NCI-H345 (cell line): ENCODE results near the gene IFI27.
"Not testable (repeated sequence)": the region's sequence is repeated elsewhere in the genome, so short reads cannot be mapped to it uniquely, and the experiment has no call there.

Experiments
- DNase-seq: peaks from one replicate; lab custom pipeline; 2025; lab: John Stamatoyannopoulos, UW

The IFI27 gene

DNA sequence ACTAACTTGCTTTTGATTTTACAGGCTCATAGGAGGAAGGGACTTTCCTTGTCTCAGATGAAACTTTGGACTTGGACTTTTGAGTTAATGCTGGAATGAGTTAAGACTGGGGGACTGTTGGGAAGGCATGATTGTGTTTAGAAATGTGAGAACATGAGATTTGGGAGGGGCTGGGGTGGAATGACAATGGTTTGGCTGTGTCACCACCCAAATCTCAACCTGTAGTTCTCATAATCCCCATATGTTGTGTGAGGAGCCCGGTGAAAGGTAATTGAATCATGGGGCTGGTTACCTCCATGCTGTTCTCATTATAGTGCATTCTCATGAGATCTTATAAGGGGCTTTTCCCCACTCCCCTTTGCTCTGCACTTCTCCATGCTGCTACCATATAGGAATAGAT lies 45.6 kb downstream of the IFI27 start:
- not testable (repeated sequence) for DNase-seq

GRCh38 chr14:94157197-94157596 lies 46.7 kb downstream of the IFI27 start:
- DNase-seq: peak; percentile 40

- DNase-seq: peak; percentile 10
Observed at GRCh38 chr14:94158239-94158883, 47.8 kb downstream of the IFI27 start.

DNA sequence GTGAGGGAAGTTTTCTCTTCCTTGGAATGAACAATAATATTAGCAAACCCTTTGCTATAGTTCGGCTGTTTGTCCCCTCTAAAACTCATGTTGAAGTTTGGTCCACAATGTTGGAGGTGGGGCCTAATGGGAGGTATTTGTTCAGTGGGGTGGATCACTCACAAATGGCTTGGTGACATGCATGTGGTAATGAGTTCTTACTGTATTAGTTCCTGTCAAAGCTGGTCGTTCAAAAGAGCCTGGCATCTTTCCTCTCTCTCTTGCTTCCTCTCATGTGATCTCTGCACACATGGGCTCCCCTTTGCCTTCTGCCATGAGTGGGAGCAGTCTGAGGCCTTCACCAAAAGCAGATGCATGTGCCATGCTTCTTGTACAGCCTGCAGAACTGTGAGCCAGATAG lies 50.5 kb downstream of the IFI27 start:
- no peak for DNase-seq

DNA sequence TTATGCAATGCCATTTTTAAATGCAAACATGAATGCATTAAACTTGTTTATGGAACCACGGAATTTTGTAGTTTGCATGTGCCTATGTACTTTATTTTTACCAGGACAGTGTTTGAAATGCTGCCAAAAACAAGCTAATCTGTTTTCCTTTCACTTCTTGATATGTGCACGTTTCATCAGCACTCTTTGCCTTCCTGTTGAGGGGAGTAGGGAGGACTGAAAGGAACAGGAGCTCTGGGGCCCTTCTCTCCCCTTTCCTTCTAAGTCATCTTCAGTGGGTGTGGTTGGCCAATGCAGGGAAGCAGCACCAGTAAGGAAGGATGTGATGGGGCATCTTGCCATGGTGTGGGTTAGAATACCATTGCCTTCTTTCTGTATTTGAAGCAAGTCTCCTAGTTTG lies 51.4 kb downstream of the IFI27 start:
- no peak for DNase-seq

DNA sequence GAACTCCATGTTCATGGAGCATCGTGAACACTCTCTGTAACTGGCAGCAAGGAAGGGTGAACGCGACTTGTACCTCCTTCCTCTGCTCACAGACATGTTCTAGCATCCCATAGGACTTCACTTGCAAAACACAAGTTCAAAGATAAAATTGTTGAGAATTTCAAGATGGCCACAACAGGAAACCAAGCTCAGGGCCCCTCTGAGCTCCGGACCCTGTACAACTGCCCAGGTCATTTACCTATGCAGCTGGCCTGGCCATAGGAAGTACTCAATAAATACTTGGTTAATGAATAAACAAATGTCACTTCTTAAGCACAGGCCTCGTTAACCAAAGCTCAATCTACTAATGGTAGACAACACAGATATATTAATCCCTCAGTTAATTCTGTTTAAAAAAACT lies 51.9 kb downstream of the IFI27 start:
- no peak for DNase-seq

- DNase-seq: no peak
Observed at GRCh38 chr14:94163796-94164195, 53.3 kb downstream of the IFI27 start.

- DNase-seq: no peak
Observed at GRCh38 chr14:94164685-94165431, 54.3 kb downstream of the IFI27 start.

- no peak for DNase-seq
Observed at GRCh38 chr14:94165744-94166143, 55.2 kb downstream of the IFI27 start.
